Heart left ventricle (tissue), 16 donors: ENCODE results near the gene SGO2. TPM values are rescaled to one million over a fixed set of nuclear protein-coding genes. Genes with fewer than 3 reads are reported as not detected.
"Not testable (repeated sequence)": the region's sequence is repeated elsewhere in the genome, so short reads cannot be mapped to it uniquely, and the experiment has no call there.

Experiments
- ATAC-seq, 4 donors: fragments of 200-7000 bp; cut with Tn5 transposase; one replicate each; pipeline ENCODE4 v1.9.1; 2020 to 2022; ENCODE audit warnings: moderate library complexity in 4 of 4, mild to moderate bottlenecking in 3 of 4, moderate number of reproducible peaks in 1 of 4
- DNase-seq, 5 donors: peaks; one replicate each; pipeline ENCODE4 v3.0.0-alpha.2; 2020
- H3K27ac ChIP-seq, 12 donors: fragments of 200-600 bp; sonication (generic) in 4 of 12; one replicate each; pipeline versions ENCODE4 v1.5.0 to v1.8.0; 2016 to 2022; ENCODE audit warnings: mild to moderate bottlenecking in 2 of 12
- H3K27me3 ChIP-seq, 9 donors: fragments of 200-600 bp; sonication (generic) in 2 of 9; one replicate each; pipeline versions ENCODE4 v1.5.1 to v1.8.0; 2016 to 2022; ENCODE audit warnings: mild to moderate bottlenecking in 3 of 9
- H3K36me3 ChIP-seq, 9 donors: fragments of 200-600 bp; sonication (generic) in 2 of 9; one replicate each; pipeline versions ENCODE4 v1.5.0 to v1.8.0; 2018 to 2022; ENCODE audit warnings: mild to moderate bottlenecking in 2 of 9
- H3K4me1 ChIP-seq, 12 donors: fragments of 200-600 bp; sonication (generic) in 4 of 12; one replicate each; pipeline versions ENCODE4 v1.5.0 to v1.8.0; 2016 to 2022; ENCODE audit warnings: mild to moderate bottlenecking in 3 of 12
- H3K4me3 ChIP-seq, 12 donors: fragments of 200-600 bp; sonication (generic) in 4 of 12; one replicate each; pipeline versions ENCODE4 v1.5.0 to v1.8.0; 2017 to 2022; ENCODE audit warnings: mild to moderate bottlenecking in 9 of 12, moderate library complexity in 4 of 12
- H3K9me3 ChIP-seq, 12 donors: fragments of 200-600 bp; sonication (generic) in 4 of 12; one replicate each; pipeline versions ENCODE4 v1.5.0 to v1.8.0; 2016 to 2022; ENCODE audit warnings: mild to moderate bottlenecking in 1 of 12
- CTCF ChIP-seq, 12 donors: fragments of 200-600 bp; sonication (generic) in 4 of 12; IDR thresholded peaks; one replicate each; pipeline versions ENCODE4 v1.5.0 to v1.8.0; 2018 to 2022; ENCODE audit warnings: antibody characterized with exemption in 12 of 12, mild to moderate bottlenecking in 5 of 12
- POLR2A ChIP-seq, 2 donors: fragments of 450-650 bp; IDR thresholded peaks; one replicate each; pipeline ENCODE4 v1.6.1; 2017; ENCODE audit warnings: antibody characterized with exemption in 2 of 2, mild to moderate bottlenecking in 2 of 2, moderate library complexity in 2 of 2
- whole genome bisulfite sequencing, 4 donors: extraction: QIAGEN DNeasy Blood & Tissue Kit in 2 of 4; methylation state at CpG; one replicate each; pipeline versions ENCODE4 v1.1.5 to v1.1.7; 2013 to 2018; 5-methylcytosine and 5-hydroxymethylcytosine counted together
- intact Hi-C, 10 donors: fragments of 100-400 bp; cut with DNase I; formaldehyde crosslinking; loops; one replicate each; pipeline versions ENCODE4 v1.11.1 to v1.14.2; 2022
- polyA plus RNA-seq, 2 donors: library from polyadenylated mRNA; stranded (reverse); fragments of 200-250 nt; gene quantifications; one replicate each; pipeline ENCODE4 v1.2.3, GENCODE V29; 2013
- total RNA-seq, 9 donors: library from RNA; depleted of rRNA in 2 of 9; stranded (reverse); fragments of >200 nt in 2 of 9; fragmentation: NEBNext Ultra II Directional in 3 of 9; extraction: Animal tissue kit (Norgen Biotek cat#: 25700) in 3 of 9; gene quantifications; one replicate each; pipeline versions ENCODE4 v1.1.0 to v1.2.4, GENCODE V29; 2016 to 2023
- donor health status: ischemic (EF 13 %, LVEDD 7.1; RV severe dilation, severe dysfunction).
- donor health status: healthy with polysubstance abuse.
- donor health status: DM: no; HTN: yes; CAD: no.
- donor health status: DM: no; HTN: no; CAD: no.
- donor health status: ischemic (EF 25% LVEDD 6.9; RV normal size, moderate dysfunction).
- donor health status: ischemic (EF 25% LVEDD 5.7; RV mildly dilated, moderate dysfunction).
- donor health status: healthy.
- donor health status: DM: yes; HTN: yes; CAD: no.
- donor health status: ischemic (EF 35%, LVEDD 5.7; RV mildly dilated, moderate dysfunction).
- donor health status: nonischemic (EF 11% LVEDD 7.7; RV severe dilation, severe dysfunction).
- donor health status: DM: yes; HTN: yes; CAD: no.
- donor health status: PGD.
- donor health status: ischemic (EF 29% LVEDD 5.4; RV normal size, mild dysfunction).
- donor health status: nonischemic (EF 23%, LVEDD 6.1; RV moderate dilation, normal function).

Gene SGO2
- total and polyA plus RNA-seq, 11 donors = 0.27 to 5.3 (median 1.8) TPM

- no peak for TF ChIP-seq POLR2A (IDR thresholded peaks at IDR 0.05)
- TF ChIP-seq CTCF (IDR thresholded peaks at IDR 0.05) = no peak
- no peak for DNase-seq
- intact Hi-C loops = no loop called here
- Histone ChIP-seq H3K27me3 (no peaks in the 10 kb centered on the region), H3K27ac (no peak overlapping the region), H3K4me3 (no peak overlapping the region), H3K36me3 (peaks cover 0 to 30% (median 0%) of the 10 kb centered on the region in 9 donors), H3K9me3 (no peaks in the 10 kb centered on the region), H3K4me1 (no peaks in the 10 kb centered on the region)
- WGBS, 4 donors = 97 to 100% (median 98%) methylated on average over 1 of the region's 1 CpG
- ATAC-seq = no peak
Measured at GRCh38 chr2:200538139-200538538, 12.1 kb downstream of the SGO2 start.

GRCh38 chr2:200540793-200541192 is 14.8 kb downstream of the SGO2 start:
- Histone ChIP-seq H3K36me3 (peaks cover 0 to 28% (median 0%) of the 10 kb centered on the region in 9 donors), H3K4me3 (no peak overlapping the region), H3K9me3 (no peaks in the 10 kb centered on the region), H3K4me1 (no peaks in the 10 kb centered on the region), H3K27me3 (no peaks in the 10 kb centered on the region), H3K27ac (no peak overlapping the region)
- no peak for DNase-seq
- TF ChIP-seq CTCF (IDR thresholded peaks at IDR 0.05) (no peak), POLR2A (IDR thresholded peaks at IDR 0.05) (no peak)
- intact Hi-C loops = no loop called here
- no peak for ATAC-seq

- DNase-seq, ATAC-seq, H3K9me3 ChIP-seq, H3K36me3 ChIP-seq, H3K27ac ChIP-seq, intact Hi-C loops, H3K4me3 ChIP-seq, H3K27me3 ChIP-seq, H3K4me1 ChIP-seq: not testable (repeated sequence)
- WGBS, 4 donors = 93 to 98% (median 96%) methylated on average over 12 of the region's 12 CpGs
Measured at GRCh38 chr2:200566596-200566995, 40.6 kb downstream of the SGO2 start.

- Histone ChIP-seq H3K27ac (no peak overlapping the region), H3K4me1 (no peaks in the 10 kb centered on the region), H3K9me3 (no peaks in the 10 kb centered on the region), H3K36me3 (no peaks in the 10 kb centered on the region), H3K27me3 (no peaks in the 10 kb centered on the region), H3K4me3 (no peak overlapping the region)
- DNase-seq = no peak
- WGBS, 4 donors = 98 to 99% (median 98%) methylated on average over 3 of the region's 3 CpGs
- ATAC-seq = no peak
- TF ChIP-seq POLR2A (IDR thresholded peaks at IDR 0.05) (no peak), CTCF (IDR thresholded peaks at IDR 0.05) (no peak)
- intact Hi-C loops = no loop called here
Measured at GRCh38 chr2:200567932-200568331, 41.9 kb downstream of the SGO2 start.

GRCh38 chr2:200575957-200576356 is 50.0 kb downstream of the SGO2 start:
- H3K4me1 ChIP-seq = no peaks in the 10 kb centered on the region
- no peak for ATAC-seq

More at GRCh38 chr2:200575957-200576356, 50.0 kb downstream of the SGO2 start:
- no peak for DNase-seq
- no peaks in the 10 kb centered on the region for H3K9me3 ChIP-seq
- intact Hi-C loops = loop anchor here in 5 of 10 donors (5.0 to 10.0 kb wide), 2 partner anchors 126 to 129 kb away; no protein-coding TSS in a partner anchor
- no peak overlapping the region for H3K27ac ChIP-seq
- no peak overlapping the region for H3K4me3 ChIP-seq
- H3K36me3 ChIP-seq = no peaks in the 10 kb centered on the region
- TF ChIP-seq CTCF (IDR thresholded peaks at IDR 0.05) (peak in 10 of 12 donors; percentile 17 to 43 (median 34)), POLR2A (IDR thresholded peaks at IDR 0.05) (no peak)
- no peaks in the 10 kb centered on the region for H3K27me3 ChIP-seq
- WGBS, 4 donors = 89 to 93% (median 92%) methylated on average over 2 of the region's 2 CpGs
